H1 (cell line): ENCODE measurements around the gene TXLNB.

Source experiments
- CHD2 ChIP-seq: IDR thresholded peaks from 2 replicates; pipeline ENCODE4 v1.6.1; 2012; ENCODE audit warnings: low read length, improper control_type of control experiment
- EZH2 ChIP-seq: fragments of 200-600 bp; sonication (generic); IDR thresholded peaks from 2 replicates; pipeline ENCODE4 v1.7.1; 2012; ENCODE audit warnings: low read depth, mild to moderate bottlenecking, moderate library complexity, low read length, inconsistent platforms; ENCODE audit not compliant: severe bottlenecking
- POLR2AphosphoS5 ChIP-seq: IDR thresholded peaks from 2 replicates; pipeline ENCODE4 v1.6.1; 2011; ENCODE audit warnings: low read depth, low read length
- RNF2 ChIP-seq: fragments of 200-900, 300-1000 bp; sonication (generic); IDR thresholded peaks from 2 replicates; pipeline ENCODE4 v1.7.1; 2016; ENCODE audit warnings: borderline replicate concordance, low read depth, mild to moderate bottlenecking, antibody characterized with exemption, low read length; ENCODE audit not compliant: poor library complexity, severe bottlenecking; ENCODE audit errors: missing control alignments
- TF ChIP-seq, protein P1 (sequence below), 3 experiments: IDR thresholded peaks; 1 replicate in 2 of 3; 2 replicates in 1 of 3; pipeline versions ENCODE4 v1.5.1 to v1.6.1; 2011; ENCODE audit warnings: low read length in 3 of 3, mild to moderate bottlenecking in 3 of 3, inconsistent platforms in 2 of 3, low read depth in 1 of 3, moderate library complexity in 1 of 3; ENCODE audit not compliant: insufficient read depth in 1 of 3; ENCODE audit errors: control extremely low read depth in 1 of 3

DNA sequence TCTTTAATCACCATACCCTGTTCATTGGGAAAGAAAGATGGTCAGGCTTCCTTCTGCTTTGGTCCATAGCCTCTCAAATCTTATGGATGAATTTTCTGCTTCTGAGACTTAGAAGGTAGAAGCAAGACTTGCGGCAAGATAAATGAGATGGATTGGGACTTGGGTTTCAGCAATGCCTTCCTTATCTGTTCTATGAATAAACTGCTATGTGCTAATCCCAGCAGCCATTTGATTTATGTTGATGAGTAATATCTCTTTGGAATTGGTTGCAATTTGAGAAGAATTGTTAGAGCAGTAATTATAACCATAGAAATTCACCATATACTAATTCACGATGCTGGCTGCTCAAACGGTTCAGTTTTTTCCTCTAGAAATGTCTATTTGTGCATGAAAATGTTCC, 48.3 kb downstream of the TXLNB start:
- TF ChIP-seq EZH2 (no peak), CHD2 (no peak), RNF2 (no peak), POLR2AphosphoS5 (no peak)
- TF ChIP-seq, protein P1, sequence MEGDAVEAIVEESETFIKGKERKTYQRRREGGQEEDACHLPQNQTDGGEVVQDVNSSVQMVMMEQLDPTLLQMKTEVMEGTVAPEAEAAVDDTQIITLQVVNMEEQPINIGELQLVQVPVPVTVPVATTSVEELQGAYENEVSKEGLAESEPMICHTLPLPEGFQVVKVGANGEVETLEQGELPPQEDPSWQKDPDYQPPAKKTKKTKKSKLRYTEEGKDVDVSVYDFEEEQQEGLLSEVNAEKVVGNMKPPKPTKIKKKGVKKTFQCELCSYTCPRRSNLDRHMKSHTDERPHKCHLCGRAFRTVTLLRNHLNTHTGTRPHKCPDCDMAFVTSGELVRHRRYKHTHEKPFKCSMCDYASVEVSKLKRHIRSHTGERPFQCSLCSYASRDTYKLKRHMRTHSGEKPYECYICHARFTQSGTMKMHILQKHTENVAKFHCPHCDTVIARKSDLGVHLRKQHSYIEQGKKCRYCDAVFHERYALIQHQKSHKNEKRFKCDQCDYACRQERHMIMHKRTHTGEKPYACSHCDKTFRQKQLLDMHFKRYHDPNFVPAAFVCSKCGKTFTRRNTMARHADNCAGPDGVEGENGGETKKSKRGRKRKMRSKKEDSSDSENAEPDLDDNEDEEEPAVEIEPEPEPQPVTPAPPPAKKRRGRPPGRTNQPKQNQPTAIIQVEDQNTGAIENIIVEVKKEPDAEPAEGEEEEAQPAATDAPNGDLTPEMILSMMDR (IDR thresholded peaks at IDR 0.05; ENCODE audit: control extremely low read depth in 1 of 3, insufficient read depth in 1 of 3, low read depth in 1 of 3, low read length in 3 of 3): no peak
